ENCODE data around the gene RBMS3. TPM values are rescaled to one million over a fixed set of nuclear protein-coding genes. Genes with fewer than 3 reads are reported as not detected.

Gene RBMS3
- total RNA-seq, 2 donors from 2014 or later = 2.8 to 9.6 TPM

GRCh38 chr3:29823233-29823632 is 542.4 kb downstream of the RBMS3 start:
- intact Hi-C loops (cut with DNase I) = no loop called here
- H3K27me3 ChIP-seq = no peaks in the 10 kb centered on the region
- H3K4me3 ChIP-seq = no peak overlapping the region
- no peaks in the 10 kb centered on the region for H3K4me1 ChIP-seq
- no peak for DNase-seq
- H3K36me3 ChIP-seq = no peaks in the 10 kb centered on the region
- no peak overlapping the region for H3K27ac ChIP-seq
- no peak overlapping the region for H3K9ac ChIP-seq (ENCODE audit: low read depth in 2 of 2, low read length in 2 of 2)
- TF ChIP-seq CTCF (IDR thresholded peaks at IDR 0.05) = no peak
- H3K9me3 ChIP-seq = no peaks in the 10 kb centered on the region

- no peaks in the 10 kb centered on the region for H3K4me1 ChIP-seq
- H3K27ac ChIP-seq = no peak overlapping the region
- H3K27me3 ChIP-seq = no peaks in the 10 kb centered on the region
- no peak overlapping the region for H3K4me3 ChIP-seq
- no peaks in the 10 kb centered on the region for H3K9me3 ChIP-seq
- DNase-seq = no peak
- TF ChIP-seq CTCF (IDR thresholded peaks at IDR 0.05) = no peak
- no peak overlapping the region for H3K9ac ChIP-seq (ENCODE audit: low read depth in 2 of 2, low read length in 2 of 2)
- intact Hi-C loops (cut with DNase I) = no loop called here
- no peaks in the 10 kb centered on the region for H3K36me3 ChIP-seq
Measured at GRCh38 chr3:29826712-29827111, 545.8 kb downstream of the RBMS3 start.

- no peak overlapping the region for H3K9ac ChIP-seq (ENCODE audit: low read depth in 2 of 2, low read length in 2 of 2)
- DNase-seq = no peak
- H3K9me3 ChIP-seq = no peaks in the 10 kb centered on the region
- no peak overlapping the region for H3K4me3 ChIP-seq
- TF ChIP-seq CTCF (IDR thresholded peaks at IDR 0.05) = no peak
- no peaks in the 10 kb centered on the region for H3K36me3 ChIP-seq
- H3K27me3 ChIP-seq = no peaks in the 10 kb centered on the region
- no peak overlapping the region for H3K27ac ChIP-seq
- H3K4me1 ChIP-seq = no peaks in the 10 kb centered on the region
- intact Hi-C loops (cut with DNase I) = no loop called here
Measured at GRCh38 chr3:29827756-29828155, 546.9 kb downstream of the RBMS3 start.

- no peak overlapping the region for H3K27ac ChIP-seq
- TF ChIP-seq CTCF (IDR thresholded peaks at IDR 0.05) = no peak
- no peaks in the 10 kb centered on the region for H3K36me3 ChIP-seq
- H3K4me3 ChIP-seq = no peak overlapping the region
- no peaks in the 10 kb centered on the region for H3K9me3 ChIP-seq
- intact Hi-C loops (cut with DNase I) = no loop called here
- H3K9ac ChIP-seq (ENCODE audit: low read depth in 2 of 2, low read length in 2 of 2) = no peak overlapping the region
- no peak for DNase-seq
- no peaks in the 10 kb centered on the region for H3K27me3 ChIP-seq
- no peaks in the 10 kb centered on the region for H3K4me1 ChIP-seq
Measured at GRCh38 chr3:29829340-29829739, 548.5 kb downstream of the RBMS3 start.

GRCh38 chr3:29850641-29851040 is 569.8 kb downstream of the RBMS3 start:
- intact Hi-C loops (cut with DNase I) = no loop called here
- Histone ChIP-seq H3K36me3 (no peaks in the 10 kb centered on the region), H3K4me1 (no peaks in the 10 kb centered on the region), H3K9ac (ENCODE audit: low read depth in 2 of 2, low read length in 2 of 2) (no peak overlapping the region), H3K9me3 (no peaks in the 10 kb centered on the region), H3K27me3 (no peaks in the 10 kb centered on the region), H3K4me3 (no peak overlapping the region), H3K27ac (no peak overlapping the region)
- TF ChIP-seq CTCF (IDR thresholded peaks at IDR 0.05) = no peak
- no peak for DNase-seq

- no peak overlapping the region for H3K4me3 ChIP-seq
- no peaks in the 10 kb centered on the region for H3K9me3 ChIP-seq
- TF ChIP-seq CTCF (IDR thresholded peaks at IDR 0.05) = no peak
- intact Hi-C loops (cut with DNase I) = no loop called here
- H3K27ac ChIP-seq = no peak overlapping the region
- no peak overlapping the region for H3K9ac ChIP-seq (ENCODE audit: low read depth in 2 of 2, low read length in 2 of 2)
- H3K36me3 ChIP-seq = no peaks in the 10 kb centered on the region
- H3K27me3 ChIP-seq = no peaks in the 10 kb centered on the region
- no peaks in the 10 kb centered on the region for H3K4me1 ChIP-seq
- no peak for DNase-seq
Measured at GRCh38 chr3:29852767-29853166, 571.9 kb downstream of the RBMS3 start.

Data from colonic mucosa (tissue), 4 donors.